Activated CD4-positive, alpha-beta memory T cell treated with anti-CD3 and anti-CD28 coated beads for 36 hours (primary cell): ENCODE data around the gene ARHGAP1. TPM values are rescaled to one million over a fixed set of nuclear protein-coding genes. Genes with fewer than 3 reads are reported as not detected.

Experiments used
- total RNA-seq, 2 experiments: library from RNA; stranded (reverse); gene quantifications; one replicate each; pipeline ENCODE4 v1.2.3, GENCODE V29; 2021

ARHGAP1 gene
- total RNA-seq, 2 experiments from 2014 or later, result 45.8 to 46.2 TPM

Other genes with a start within 250 kb of the ARHGAP1 start
- gene AMBRA1, start 106.6 kb downstream of the ARHGAP1 start, total RNA-seq, result 10 to 100 TPM; 22.5 to 24.1 TPM
- 1 to 10 TPM; 3.1 TPM for gene HARBI1, start 83.4 kb downstream of the ARHGAP1 start, total RNA-seq
- 10 to 100 TPM; 49.9 to 51.0 TPM for gene ATG13, start 83.1 kb downstream of the ARHGAP1 start, total RNA-seq
- gene ZNF408, start 412 bp upstream of the ARHGAP1 start, total RNA-seq, result 10 to 100 TPM in 1 of 2 experiments, 1 to 10 TPM in 1; 9.4 to 10.7 TPM
- gene F2, start 18.6 kb upstream of the ARHGAP1 start, total RNA-seq, result under 1 TPM in 1 of 2 experiments, not detected in 1; 0.29 TPM
- 100 to 1,000 TPM; 174 TPM for gene CKAP5, start 145.7 kb upstream of the ARHGAP1 start, total RNA-seq
- gene LRP4, start 217.9 kb upstream of the ARHGAP1 start, total RNA-seq, result under 1 TPM in 1 of 2 experiments, not detected in 1; 0.05 TPM
- 10 to 100 TPM; 18.4 to 18.5 TPM for gene CSTPP1, start 236.1 kb upstream of the ARHGAP1 start, total RNA-seq